KG1 (cell line): ENCODE results near the gene TIMM44.

ENCODE experiments used
- DNase-seq: peaks from one replicate; lab custom pipeline; 2025; lab: John Stamatoyannopoulos, UW

Gene TIMM44

DNA sequence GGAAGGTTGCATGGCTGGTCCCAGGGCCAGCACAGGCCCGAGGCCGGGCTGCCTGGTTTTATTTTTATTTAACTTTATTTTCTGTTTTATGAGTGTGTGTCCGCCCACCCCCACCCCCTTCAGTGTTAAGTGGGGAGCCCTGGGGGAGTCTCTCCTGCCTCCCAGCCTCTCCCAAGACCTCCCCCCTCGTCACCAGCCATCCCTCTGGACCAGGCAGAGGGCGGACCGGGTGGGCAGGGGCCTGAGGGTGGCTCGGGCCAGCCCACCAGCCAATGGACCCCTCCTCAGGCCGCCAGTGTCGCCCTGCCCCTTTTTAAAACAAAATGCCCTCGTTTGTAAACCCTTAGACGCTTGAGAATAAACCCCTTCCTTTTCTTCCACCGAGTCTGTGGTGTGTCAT is 29.4 kb downstream of the TIMM44 start:
- DNase-seq, result no peak

DNA sequence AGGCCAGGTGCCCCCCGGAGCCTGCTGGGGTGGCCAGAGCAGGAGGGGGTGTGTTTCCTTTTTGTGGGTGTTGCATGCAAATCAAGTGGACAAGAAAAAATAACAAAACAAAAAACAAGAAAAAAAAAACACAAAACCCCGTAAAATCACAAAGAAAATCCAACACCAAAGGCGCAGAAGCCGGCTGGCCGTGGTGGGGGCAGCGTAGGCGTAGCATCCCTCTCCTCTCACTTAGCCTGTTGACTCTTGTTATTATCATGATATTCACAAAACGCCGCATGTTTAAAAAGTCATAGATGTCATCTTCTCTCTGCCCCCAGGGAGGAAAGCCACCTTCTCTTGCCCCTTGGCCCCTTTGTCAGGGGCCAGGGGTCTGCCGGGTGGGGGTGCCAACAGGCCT is 29.8 kb downstream of the TIMM44 start:
- DNase-seq, result no peak

DNA sequence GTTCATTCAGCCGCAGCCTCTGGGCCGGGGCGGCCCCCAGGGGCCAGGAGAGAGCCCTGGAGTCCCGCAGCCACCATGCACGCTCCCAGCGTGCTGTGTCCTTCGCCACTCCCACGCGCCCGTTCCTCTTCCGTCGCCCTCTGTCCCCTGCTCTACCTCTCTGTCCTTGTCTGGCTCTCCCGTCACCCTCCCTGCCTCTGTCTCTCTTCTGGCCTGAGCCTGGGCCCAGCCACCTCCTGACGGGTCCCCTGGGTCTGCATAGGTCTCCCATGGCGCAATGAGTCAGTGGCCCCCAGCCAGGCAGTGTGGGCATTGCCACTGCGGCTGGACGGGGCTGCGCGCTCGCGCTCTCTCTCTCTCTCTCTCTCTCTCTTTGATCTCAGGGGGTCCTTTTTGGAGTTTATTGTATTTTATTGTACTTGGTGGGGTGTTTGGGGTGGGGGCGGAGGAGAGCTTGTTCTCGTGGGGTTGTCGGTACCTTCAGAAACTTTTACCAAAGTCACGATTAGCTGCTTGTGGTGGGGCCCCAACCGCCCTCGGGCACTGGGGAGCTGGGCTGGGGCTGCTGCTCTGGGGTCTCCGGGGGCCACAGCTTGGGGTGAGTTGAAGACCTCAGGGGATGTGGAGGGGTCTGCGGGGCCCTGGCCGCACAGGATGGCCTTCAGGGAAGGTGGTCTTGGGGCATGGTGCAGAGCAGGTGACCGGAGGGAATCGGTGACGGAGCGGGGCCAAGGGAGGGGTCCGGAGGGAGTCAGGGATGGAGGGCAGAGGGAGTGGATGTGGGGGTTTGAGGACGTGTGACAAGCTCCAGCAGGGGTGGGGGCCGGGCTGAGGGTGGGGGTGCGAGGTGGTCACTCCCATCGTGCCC is 30.5 kb downstream of the TIMM44 start:
- no peak for DNase-seq

DNA sequence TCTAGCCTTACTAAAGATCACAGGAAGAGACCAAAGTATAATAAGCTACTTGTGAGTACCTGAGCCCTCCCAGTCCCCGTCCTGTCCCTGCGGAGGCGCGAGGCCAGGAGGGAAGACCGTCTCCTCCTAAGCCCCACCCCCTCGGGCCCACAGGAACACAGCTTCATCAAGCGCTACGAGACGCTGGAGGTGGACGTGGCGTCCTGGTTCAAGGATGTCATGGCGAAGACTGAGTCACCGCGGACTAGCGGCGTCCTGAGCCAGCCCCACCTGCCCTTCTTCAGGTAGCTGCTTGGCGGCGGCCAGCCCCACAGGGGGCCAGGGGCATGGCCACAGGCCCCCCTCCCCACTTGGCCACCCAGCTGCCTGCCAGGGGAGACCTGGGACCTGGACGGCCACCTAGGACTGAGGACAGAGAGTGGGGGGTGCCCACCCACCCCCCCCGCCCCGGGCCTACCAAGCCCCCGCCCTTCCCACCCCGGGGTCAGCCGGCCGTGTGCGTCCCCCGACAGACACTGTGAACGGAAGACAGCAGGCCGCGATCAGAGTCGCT is 31.2 kb downstream of the TIMM44 start:
- no peak for DNase-seq

DNA sequence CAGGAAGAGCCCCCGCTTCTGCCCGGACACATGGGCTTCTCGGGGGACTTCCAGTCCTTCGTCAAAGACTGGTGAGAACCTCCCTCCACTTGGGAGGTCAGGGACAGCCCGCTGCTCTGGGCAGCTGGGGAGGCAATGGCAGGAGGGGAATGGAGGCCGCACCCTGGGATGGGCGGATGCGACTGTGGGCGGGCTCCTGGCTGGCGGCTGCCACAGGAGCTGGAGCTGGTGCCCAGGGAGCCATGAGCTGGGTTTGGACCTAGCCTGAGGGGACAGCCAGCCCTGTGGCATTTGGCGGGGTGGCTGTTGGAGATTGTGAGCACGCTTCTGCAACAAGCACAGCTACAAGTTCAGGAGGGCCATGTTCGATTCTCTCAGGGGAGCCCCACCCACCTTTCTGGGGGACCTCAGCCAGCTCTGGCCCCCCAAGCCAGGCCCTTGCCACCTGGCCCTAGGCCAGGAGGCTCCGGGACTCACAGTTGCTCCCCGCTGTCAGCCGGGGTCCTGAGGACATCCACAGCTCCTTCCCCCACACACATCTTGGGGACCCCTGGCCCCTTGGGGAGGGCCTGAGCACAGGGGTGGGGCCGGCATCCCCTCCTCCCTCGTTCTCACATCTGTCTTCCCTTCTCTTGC is 31.8 kb downstream of the TIMM44 start:
- no peak for DNase-seq

DNA sequence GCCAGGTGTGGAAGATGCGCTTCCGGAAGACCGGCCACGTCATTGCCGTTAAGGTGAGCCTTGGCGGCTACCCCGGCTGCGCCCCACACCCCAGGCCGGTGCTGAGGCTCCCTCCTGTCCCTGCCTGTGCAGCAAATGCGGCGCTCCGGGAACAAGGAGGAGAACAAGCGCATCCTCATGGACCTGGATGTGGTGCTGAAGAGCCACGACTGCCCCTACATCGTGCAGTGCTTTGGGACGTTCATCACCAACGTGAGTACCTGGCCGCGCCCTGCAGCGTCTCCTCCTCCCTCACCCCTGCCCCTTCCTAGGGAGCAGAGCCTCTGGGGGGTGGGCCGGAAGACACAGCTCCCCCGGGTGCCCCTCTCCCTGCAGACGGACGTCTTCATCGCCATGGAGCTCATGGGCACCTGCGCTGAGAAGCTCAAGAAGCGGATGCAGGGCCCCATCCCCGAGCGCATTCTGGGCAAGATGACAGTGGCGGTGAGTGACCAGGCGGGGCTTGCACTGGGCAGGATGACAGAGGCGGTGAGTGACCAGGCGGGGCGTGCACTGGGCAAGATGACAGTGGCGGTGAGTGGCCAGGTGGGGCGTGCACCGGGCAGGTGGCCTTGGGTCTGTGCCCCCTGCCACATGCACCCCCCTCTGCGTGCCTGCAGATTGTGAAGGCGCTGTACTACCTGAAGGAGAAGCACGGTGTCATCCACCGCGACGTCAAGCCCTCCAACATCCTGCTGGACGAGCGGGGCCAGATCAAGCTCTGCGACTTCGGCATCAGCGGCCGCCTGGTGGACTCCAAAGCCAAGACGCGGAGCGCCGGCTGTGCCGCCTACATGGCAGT is 32.9 kb downstream of the TIMM44 start:
- no peak for DNase-seq

DNA sequence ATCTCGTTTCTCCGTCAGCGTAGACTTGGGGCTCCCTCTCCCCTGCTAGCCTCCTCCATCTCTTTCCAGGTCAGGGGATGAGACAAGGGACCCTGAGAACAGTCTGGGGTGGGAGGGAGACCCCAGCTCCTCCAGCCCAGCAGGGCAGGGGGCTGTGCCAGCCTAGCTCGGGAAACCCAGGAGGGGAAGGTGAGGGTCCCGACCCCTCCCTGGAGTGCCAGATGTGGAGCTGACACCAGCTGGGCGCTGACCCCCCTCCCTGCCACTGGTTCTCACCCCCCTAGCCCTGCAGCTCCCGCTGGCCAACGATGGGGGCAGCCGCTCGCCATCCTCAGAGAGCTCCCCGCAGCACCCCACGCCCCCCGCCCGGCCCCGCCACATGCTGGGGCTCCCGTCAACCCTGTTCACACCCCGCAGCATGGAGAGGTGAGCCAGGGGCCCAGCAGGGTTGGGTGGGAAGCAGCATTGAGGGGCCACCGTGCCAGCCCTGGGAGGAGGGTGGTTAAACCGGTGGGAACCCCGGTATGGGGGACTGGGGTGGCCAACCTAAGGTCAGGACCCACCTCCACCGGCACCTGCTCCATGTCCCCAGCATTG is 33.9 kb downstream of the TIMM44 start:
- no peak for DNase-seq

DNA sequence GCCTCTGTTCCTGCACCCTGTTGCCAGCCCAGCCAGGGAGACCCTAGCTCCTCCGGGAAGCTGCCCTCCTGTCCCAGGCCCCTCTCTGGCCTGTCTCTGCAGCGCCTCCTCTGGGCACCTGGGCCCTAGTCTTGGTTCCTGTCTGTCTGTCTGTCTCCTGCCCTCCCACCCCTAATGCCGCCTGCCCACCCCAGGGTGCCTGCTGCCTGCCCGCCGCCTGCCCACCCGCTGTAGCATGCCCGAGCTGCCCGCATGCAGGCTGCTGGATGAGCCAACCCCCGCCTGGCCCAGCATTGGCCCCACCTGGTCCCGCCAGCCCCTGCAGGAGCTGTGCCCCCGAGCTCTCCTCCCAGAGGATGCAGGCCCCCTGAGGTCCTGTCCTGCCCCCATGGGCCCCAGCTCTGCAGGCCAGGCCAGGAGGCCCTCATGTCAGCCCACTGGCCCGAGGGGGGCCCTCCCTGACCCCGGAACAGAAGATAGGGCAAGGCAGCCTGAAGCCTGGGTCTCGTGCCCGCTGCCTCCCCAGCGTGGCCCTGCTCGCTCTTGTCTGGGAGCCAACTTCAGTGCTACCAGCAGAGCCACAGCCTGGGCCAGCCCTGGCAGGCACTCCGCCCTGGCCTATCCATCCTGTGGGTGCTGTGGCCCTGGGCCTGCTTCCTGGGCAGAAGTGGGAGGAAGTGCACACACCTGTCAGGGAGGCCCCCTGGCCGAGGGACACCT is 34.6 kb downstream of the TIMM44 start:
- DNase-seq, result no peak

DNA sequence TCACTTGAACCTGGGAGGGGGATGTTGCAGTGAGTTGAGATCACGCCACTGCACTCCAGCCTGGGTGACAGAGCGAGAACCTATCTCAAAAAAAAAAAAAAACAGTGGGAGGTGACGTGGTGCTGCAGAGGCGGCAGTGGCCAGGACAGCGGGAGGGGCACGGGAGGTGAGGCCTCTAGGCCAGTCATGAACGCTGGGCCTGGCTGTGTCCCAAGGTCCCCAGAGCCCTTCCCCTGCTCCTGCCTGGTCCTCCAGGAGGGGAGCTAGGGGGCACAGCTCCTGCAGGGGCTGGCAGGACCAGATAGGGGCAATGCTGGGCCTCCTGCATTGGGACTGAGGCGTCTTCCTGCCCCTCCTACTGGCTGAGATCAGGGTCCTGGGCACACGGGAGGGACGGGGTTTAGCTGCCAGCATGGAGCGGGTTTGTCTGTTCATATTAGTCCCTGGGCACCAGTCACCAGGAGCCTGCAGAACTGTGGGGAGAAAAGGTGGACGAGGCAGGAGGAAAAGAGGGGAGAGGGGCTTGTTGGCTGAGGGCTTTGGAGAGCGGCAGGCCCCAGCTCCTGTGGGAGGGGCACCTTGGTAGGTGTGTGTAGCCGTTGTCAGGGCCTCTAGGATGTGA is 35.3 kb downstream of the TIMM44 start:
- no peak for DNase-seq

DNA sequence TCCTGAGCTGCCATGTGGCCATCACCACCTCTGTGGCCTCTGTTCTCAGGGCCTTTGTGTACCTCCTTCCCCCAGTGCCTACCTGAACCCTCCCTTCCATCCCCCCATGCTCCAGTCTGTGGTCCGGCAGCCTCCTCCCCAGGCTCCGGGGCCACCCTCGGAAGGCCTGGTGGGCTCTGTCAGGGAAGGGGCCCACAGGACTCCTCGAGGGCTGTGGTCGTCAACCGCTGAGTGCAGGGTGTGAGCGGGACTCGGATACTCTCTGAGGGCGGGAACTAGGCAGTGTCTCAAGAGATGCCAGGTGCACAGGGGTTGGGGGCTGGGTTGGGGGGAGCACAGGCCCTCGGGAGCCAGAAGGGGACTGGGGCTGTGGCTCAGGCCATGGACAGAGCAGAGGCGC is 35.9 kb downstream of the TIMM44 start:
- DNase-seq, result no peak

DNA sequence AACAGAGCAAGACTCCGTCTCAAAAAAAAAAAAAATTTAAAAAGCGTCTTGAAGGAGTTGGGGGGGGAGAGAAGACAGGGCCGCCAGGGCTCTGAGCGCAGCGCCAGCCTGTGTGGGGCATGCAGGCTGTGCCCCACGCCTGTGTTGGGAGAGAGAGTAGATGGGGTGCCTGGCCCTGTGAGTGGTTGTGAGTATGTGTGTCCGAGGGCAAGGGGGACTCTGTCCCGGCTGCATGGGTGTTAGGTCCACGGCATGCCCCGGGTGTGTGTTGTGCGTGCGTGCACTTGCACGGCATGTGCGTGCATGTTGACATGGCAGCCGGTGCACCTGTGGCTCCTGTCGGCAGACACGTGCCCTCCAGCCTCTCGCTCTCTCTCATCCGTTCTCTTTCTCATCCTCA is 36.3 kb downstream of the TIMM44 start:
- DNase-seq, result no peak

DNA sequence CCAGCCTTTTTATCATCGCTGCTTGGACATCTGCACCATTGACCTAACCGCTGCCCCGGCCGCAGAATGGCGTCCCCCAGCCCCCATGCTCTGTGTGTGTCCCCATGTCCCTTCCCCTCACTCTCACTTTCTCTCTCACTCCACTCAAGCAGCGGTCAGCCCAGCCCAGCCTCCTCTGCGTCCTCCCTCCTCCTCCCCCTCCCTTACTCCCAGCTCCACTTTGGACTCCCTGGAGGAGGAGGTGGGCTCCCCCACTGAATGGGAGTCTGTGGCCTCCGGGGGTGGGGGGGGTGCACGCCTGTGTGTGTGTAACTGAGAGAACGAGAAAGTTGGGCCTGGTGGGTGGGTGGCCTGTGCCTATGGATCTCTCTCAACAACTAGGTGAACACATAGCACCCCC is 37.6 kb downstream of the TIMM44 start:
- DNase-seq, result no peak

DNA sequence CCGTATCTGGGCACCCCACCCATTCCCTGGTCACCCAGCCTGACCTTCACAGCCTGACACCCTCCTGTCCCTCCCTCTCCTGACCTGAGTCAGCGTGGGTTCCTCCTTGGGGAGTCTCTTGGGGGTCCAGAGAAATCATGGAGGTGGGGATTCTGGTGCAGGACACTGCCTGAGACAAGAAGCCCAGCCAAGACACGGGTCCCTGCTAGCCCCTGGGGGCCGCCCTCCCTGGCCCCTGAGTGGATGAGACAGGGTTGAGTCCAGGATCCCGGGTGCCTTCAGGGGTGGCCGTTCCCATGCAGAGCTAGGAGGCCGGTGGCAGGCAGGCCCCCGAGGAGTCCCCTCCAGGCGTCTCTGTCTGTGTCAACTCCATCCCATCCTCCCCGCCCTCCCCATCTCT is 38.2 kb downstream of the TIMM44 start:
- no peak for DNase-seq

DNA sequence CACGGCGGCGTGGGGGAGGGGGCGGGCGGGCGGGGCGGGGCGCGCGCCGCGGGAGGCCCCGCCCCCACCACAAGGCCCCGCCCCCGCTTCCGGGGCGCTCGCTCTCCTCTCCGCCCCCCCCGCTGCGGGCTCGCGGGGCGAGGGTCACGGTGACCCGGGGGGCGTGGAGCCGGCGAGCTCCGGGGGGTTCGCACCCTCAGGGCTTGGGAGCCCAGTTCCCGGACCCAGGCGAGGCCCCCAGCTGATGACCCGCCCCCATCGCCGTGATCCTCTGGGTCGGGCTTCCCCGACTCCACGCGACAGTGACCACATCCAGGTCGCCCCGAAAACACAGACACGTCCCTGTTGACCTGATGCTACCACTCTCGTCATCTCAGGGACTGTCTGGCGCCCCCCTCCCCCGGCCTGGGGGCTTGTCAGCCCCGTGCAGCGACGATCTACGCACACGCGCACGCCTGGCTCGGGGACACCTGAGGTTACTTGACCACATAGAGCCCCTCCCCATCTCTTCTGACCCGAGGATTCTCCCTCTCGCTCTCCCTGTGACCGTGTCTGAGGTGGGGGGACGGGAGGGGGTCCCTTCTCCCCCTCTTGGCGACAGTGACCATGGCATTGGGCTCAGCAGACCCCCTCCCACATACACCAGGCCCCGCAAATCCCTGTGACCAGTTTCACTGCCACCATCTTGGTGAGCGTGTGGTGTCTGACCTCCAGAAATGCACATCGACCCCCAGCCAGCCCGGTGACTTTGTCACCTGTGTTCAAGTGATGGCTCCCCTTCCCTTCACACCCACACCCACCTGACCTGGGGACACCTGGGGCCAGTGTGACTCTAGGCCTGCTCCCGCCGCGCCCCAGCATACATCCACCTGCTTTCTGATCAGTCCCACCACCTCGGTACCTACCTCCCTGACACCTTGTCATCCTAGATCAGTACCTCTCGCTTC is 39.1 kb downstream of the TIMM44 start:
- no peak for DNase-seq

DNA sequence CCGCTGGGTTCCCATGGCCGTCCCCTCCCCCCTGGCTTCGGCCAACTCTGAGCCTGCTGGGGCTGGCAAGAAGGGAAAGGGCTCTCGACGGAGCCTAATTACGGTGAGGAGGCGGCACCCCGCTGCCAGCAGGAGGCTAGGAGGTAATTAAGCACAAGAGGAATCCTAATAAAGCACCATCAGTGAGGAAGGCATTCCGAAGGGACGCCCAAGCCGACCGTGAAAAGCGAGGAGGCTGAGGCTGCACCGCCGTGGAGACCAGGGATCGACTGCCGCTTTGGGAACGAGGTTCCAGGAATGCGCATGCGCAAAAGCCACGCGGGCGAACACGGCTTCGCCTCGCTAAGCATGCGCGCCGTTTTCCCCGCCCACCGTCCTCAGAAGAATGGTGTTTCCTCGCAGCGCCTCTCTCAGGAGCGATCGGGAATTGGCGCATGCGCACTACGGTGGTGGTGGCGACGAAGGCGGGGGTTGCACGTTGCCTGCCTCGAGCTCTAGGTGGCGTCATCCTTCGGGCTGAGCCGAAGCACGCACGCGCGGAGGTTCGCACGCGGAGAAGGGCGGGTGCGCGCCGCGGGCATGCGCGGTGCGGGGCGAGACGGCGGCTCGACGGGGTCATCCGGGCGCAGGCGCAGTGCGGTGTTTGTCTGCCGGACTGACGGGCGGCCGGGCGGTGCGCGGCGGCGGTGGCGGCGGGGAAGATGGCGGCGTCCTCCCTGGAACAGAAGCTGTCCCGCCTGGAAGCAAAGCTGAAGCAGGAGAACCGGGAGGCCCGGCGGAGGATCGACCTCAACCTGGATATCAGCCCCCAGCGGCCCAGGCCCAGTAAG is 40.0 kb downstream of the TIMM44 start, which contains the start of gene MAP2K7:
Gene MAP2K7, plus strand, starts transcription at position 634 of the 830 bp plus-strand sequence. Its CDS starts 68 bp downstream, at position 702.
- peak; percentile 99 for DNase-seq

DNA sequence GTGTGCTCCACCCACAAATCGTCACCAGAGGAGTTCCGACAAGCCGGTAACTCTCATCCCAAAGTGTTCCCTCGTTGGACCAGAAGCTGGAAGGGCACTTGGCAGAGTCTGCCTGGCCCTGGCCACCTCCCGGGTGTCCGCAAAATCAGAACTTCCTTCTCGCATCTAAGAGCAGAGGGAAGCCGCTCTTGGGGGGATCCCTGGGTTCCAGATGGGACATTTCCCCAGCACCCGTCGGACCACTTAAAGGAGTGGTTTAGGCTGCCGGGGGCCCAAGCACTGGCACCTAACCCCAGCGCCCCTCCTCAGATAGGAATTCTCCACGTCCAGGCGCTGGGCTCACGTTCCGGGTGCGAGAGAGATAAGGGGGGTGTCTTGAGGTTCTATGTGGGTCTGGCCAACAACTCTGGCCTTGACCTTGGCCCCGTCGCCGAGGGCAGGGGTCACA is 40.6 kb downstream of the TIMM44 start:
- no peak for DNase-seq

DNA sequence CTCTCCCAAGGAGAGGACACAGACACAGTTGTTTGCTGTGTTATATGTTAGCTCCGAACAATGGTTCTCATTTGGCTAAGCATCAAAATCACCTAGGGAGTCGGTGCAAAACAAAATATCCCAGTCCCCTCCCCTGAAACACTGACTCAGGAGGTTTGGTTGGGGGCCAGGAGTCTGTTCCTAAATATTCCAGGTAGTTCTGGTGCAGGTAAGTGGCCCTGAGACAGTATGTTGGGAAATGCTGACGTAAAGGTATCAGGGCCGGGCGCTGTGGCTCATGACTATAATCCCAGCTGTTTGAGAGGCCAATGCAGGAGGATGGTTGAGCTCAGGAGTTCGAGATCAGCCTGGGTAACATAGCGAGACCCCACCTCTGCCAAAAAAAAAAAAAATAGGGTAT is 42.1 kb downstream of the TIMM44 start:
- no peak for DNase-seq

DNA sequence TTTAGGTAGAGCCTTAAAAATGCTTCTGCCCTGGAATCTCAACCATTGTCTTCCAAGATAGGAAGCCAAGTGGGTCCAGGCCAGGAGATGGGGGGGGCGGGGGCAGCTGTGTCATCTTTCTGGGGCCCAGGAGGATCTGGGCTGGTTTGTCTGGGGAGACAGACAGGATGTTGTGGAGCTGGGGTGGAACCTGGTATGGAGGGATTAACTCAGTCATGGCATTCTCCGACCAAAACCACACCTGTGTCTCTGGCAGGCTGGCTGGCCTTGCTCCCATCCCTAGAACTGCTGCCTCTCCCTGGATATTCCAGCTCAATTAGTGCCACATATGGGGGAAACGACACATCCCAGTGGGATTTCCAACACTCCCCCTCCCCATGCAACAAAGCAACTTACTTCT is 42.5 kb downstream of the TIMM44 start:
- DNase-seq, result no peak
